Astrocyte (in vitro differentiated cells and primary cell): ENCODE measurements around the gene DUSP1. TPM values are rescaled to one million over a fixed set of nuclear protein-coding genes. Genes with fewer than 3 reads are reported as not detected.
A peak's percentile ranks its signal among the peaks of the same experiment; 100 is the strongest.

Source experiments
- DNase-seq: peaks from one replicate; pipeline ENCODE4 v3.0.0-alpha.2; 2010; ENCODE audit warnings: low read depth
- FAIRE-seq: peaks from 2 replicates; lab custom pipeline; 2011; peaks lifted over from hg19 to GRCh38; lab: Jason Lieb, UNC
- H2AFZ ChIP-seq: 2 replicates; pipeline ENCODE4 v1.6.0; 2012; ENCODE audit warnings: low read depth, low read length, inconsistent platforms
- H3K27ac ChIP-seq: 2 replicates; pipeline ENCODE4 v1.5.1; 2011; ENCODE audit warnings: low read depth, low read length, inconsistent platforms
- H3K27me3 ChIP-seq: 2 replicates; pipeline ENCODE4 v1.6.0; 2011; ENCODE audit warnings: low read length, inconsistent platforms; ENCODE audit not compliant: insufficient read depth
- H3K36me3 ChIP-seq: 2 replicates; pipeline ENCODE4 v1.5.1; 2011; ENCODE audit warnings: low read length, inconsistent platforms; ENCODE audit not compliant: insufficient read depth
- H3K4me1 ChIP-seq: 2 replicates; pipeline ENCODE4 v1.5.1; 2011; ENCODE audit warnings: low read length, inconsistent platforms; ENCODE audit not compliant: insufficient read depth
- H3K4me2 ChIP-seq: 2 replicates; pipeline ENCODE4 v1.6.0; 2012; ENCODE audit warnings: low read length, inconsistent platforms
- H3K4me3 ChIP-seq: 2 replicates; pipeline ENCODE4 v1.5.1; 2011; ENCODE audit warnings: low read depth, mild to moderate bottlenecking, low read length, inconsistent platforms; ENCODE audit not compliant: insufficient read depth
- H3K79me2 ChIP-seq: 2 replicates; pipeline ENCODE4 v1.6.0; 2012; ENCODE audit warnings: mild to moderate bottlenecking, low read length, inconsistent platforms; ENCODE audit not compliant: insufficient read depth
- H3K9ac ChIP-seq: 2 replicates; pipeline ENCODE4 v1.6.0; 2012; ENCODE audit warnings: mild to moderate bottlenecking, low read length, inconsistent platforms
- H3K9me3 ChIP-seq: 2 replicates; pipeline ENCODE4 v1.5.1; 2012; ENCODE audit warnings: low read depth, mild to moderate bottlenecking, low read length, inconsistent platforms; ENCODE audit not compliant: insufficient read depth
- H4K20me1 ChIP-seq: 2 replicates; pipeline ENCODE4 v1.6.0; 2012; ENCODE audit warnings: low read length, inconsistent platforms; ENCODE audit not compliant: insufficient read depth
- H3K27ac Mint-ChIP-seq: one replicate; pipeline ENCODE4 v1.8.0; 2021; ENCODE audit warnings: mild to moderate bottlenecking, mixed read lengths; ENCODE audit not compliant: unreplicated experiment
- H3K27me3 Mint-ChIP-seq: one replicate; pipeline ENCODE4 v1.8.0; 2021; ENCODE audit warnings: low read depth, mixed read lengths; ENCODE audit not compliant: unreplicated experiment
- H3K36me3 Mint-ChIP-seq: one replicate; pipeline ENCODE4 v1.8.0; 2021; ENCODE audit warnings: low read depth, mixed read lengths; ENCODE audit not compliant: unreplicated experiment
- H3K4me1 Mint-ChIP-seq: one replicate; pipeline ENCODE4 v1.8.0; 2021; ENCODE audit warnings: low read depth, mixed read lengths; ENCODE audit not compliant: unreplicated experiment
- H3K4me3 Mint-ChIP-seq: one replicate; pipeline ENCODE4 v1.8.0; 2021; ENCODE audit warnings: mild to moderate bottlenecking, moderate library complexity, mixed read lengths; ENCODE audit not compliant: unreplicated experiment
- H3K9me3 Mint-ChIP-seq: one replicate; pipeline ENCODE4 v1.8.0; 2021; ENCODE audit warnings: mild to moderate bottlenecking, mixed read lengths; ENCODE audit not compliant: unreplicated experiment
- CTCF ChIP-seq: IDR thresholded peaks from 2 replicates; pipeline ENCODE4 v1.5.1; 2011; ENCODE audit warnings: low read depth, mild to moderate bottlenecking, inconsistent platforms, low read length, moderate library complexity; ENCODE audit not compliant: insufficient read depth
- EZH2 ChIP-seq: IDR thresholded peaks from 2 replicates; pipeline ENCODE4 v1.6.1; 2012; ENCODE audit warnings: mild to moderate bottlenecking, low read length, inconsistent platforms; ENCODE audit not compliant: insufficient read depth
- total RNA-seq: library from RNA; stranded (reverse); gene quantifications from 2 replicates; pipeline ENCODE4 v1.2.1, GENCODE V29; 2021

DUSP1 gene
- total RNA-seq, 1 donor from 2014 or later: 90.1 TPM

DNA sequence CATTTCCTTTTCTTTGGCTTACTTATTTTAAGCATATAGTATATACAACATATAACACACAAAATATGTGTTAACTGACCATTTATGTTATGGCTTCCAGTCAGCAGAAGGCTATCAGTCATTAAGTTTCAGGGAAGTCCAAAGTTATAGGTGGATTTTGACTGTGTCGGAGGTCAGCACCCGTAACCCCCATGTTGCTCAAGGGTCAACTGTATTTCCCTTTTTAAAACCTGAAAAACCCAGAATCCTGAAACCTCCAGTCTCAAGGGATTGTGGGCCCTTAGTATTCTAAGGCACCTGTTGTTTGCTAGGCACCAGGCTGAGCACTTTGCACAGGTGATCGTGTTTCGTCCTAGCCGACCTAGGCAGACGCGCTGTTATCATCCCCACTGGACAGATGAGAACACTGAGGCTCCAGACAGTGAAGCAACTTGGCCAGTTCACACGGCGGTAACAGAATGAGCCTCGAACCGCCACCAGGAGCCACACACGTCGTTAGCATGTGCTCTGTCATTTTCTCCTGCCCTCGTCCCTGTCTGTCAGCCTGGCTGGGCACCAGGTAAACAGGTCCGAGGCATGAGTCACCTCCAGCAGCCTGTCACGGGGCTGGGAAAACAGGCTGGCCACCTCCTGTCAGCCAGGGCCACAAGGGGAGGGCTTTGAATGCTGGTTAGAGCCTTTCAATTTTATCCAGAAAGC is 39.9 kb downstream of the DUSP1 start:
- H3K4me2 ChIP-seq: no peak overlapping the region
- H3K9me3 ChIP-seq: no peaks in the 10 kb centered on the region
- Mint-ChIP-seq H3K4me1 (peaks cover 16% of the 10 kb centered on the region), H3K9me3 (peaks cover 2% of the 10 kb centered on the region), H3K27me3 (peaks cover 25% of the 10 kb centered on the region), H3K27ac (peak overlapping the region; percentile 83), H3K36me3 (no peaks in the 10 kb centered on the region), H3K4me3 (no peak overlapping the region)
- no peak overlapping the region for H3K9ac ChIP-seq
- H2AFZ ChIP-seq: no peak overlapping the region
- peaks cover 16% of the 10 kb centered on the region for H3K4me1 ChIP-seq
- H4K20me1 ChIP-seq: no peaks in the 10 kb centered on the region
- FAIRE-seq (no peak), DNase-seq (peak; percentile 22)
- no peaks in the 10 kb centered on the region for H3K79me2 ChIP-seq
- no peak for TF ChIP-seq EZH2
- TF ChIP-seq CTCF: no peak
- H3K27me3 ChIP-seq: no peaks in the 10 kb centered on the region
- H3K36me3 ChIP-seq: no peaks in the 10 kb centered on the region
- H3K27ac ChIP-seq: no peak overlapping the region
- no peak overlapping the region for H3K4me3 ChIP-seq

DNA sequence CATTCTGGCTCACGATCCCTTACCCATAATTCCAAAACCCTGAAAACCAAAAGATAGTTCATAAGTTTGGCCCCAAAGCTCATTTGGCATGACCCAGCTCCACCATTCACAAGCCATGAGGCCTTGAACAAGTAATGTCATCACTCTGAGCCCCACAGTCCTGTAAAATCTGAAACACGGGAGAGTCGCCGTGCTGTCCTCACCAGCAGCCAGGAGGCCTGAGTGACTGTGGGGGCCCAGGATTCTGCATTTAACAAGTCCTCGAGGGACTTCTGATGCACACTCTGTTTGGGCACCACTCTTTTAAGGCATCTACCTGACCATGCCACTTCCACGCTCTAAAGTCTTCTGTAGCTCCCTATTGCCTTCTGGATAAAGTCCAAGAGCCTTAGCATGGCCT is 40.8 kb downstream of the DUSP1 start:
- no peak for TF ChIP-seq EZH2
- TF ChIP-seq CTCF: no peak
- no peaks in the 10 kb centered on the region for H4K20me1 ChIP-seq
- H3K4me1 ChIP-seq: peaks cover 16% of the 10 kb centered on the region
- H3K9ac ChIP-seq: no peak overlapping the region
- no peak overlapping the region for H3K27ac Mint-ChIP-seq
- H3K36me3 ChIP-seq: no peaks in the 10 kb centered on the region
- peaks cover 2% of the 10 kb centered on the region for H3K9me3 Mint-ChIP-seq
- peaks cover 28% of the 10 kb centered on the region for H3K27me3 Mint-ChIP-seq
- H3K4me2 ChIP-seq: no peak overlapping the region
- H3K27me3 ChIP-seq: no peaks in the 10 kb centered on the region
- no peak overlapping the region for H3K4me3 Mint-ChIP-seq
- FAIRE-seq: no peak
- no peak overlapping the region for H2AFZ ChIP-seq
- peaks cover 16% of the 10 kb centered on the region for H3K4me1 Mint-ChIP-seq
- no peak overlapping the region for H3K4me3 ChIP-seq
- no peak overlapping the region for H3K27ac ChIP-seq
- no peaks in the 10 kb centered on the region for H3K79me2 ChIP-seq
- no peak for DNase-seq
- H3K36me3 Mint-ChIP-seq: no peaks in the 10 kb centered on the region
- no peaks in the 10 kb centered on the region for H3K9me3 ChIP-seq

DNA sequence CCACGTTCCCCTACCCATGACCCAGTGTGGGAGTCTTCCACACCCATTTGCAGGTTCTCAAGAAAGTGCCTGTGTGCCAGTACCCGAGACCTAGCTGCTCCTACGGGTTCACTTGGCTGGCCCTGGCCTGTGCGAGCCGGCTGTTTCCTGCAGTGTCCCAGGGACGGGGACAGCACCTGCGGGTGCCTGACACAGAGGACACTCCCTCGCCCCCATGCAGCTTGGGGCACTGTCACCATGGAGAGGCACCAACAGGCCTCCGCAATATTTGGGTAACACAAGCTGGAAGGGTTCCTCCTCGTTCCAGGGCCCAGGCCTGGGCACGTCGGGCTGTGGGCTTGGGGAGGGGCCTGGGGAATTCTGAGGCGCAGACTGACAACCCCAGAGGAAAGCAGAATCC is 41.4 kb downstream of the DUSP1 start:
- TF ChIP-seq CTCF (no peak), EZH2 (no peak)
- Mint-ChIP-seq H3K4me3 (no peak overlapping the region), H3K27ac (no peak overlapping the region), H3K36me3 (no peaks in the 10 kb centered on the region), H3K4me1 (peaks cover 16% of the 10 kb centered on the region), H3K27me3 (peaks cover 30% of the 10 kb centered on the region), H3K9me3 (peaks cover 2% of the 10 kb centered on the region)
- no peak overlapping the region for H3K4me2 ChIP-seq
- no peaks in the 10 kb centered on the region for H3K79me2 ChIP-seq
- H3K9ac ChIP-seq: no peak overlapping the region
- no peak for DNase-seq
- no peak for FAIRE-seq
- H3K4me1 ChIP-seq: peaks cover 16% of the 10 kb centered on the region
- H3K9me3 ChIP-seq: no peaks in the 10 kb centered on the region
- no peak overlapping the region for H3K4me3 ChIP-seq
- no peaks in the 10 kb centered on the region for H3K36me3 ChIP-seq
- H4K20me1 ChIP-seq: no peaks in the 10 kb centered on the region
- H3K27me3 ChIP-seq: no peaks in the 10 kb centered on the region
- no peak overlapping the region for H3K27ac ChIP-seq
- H2AFZ ChIP-seq: no peak overlapping the region
